ENCODE measurements around the gene AMT.
A peak's percentile ranks its signal among the peaks of the same experiment; 100 is the strongest.

AMT gene

GRCh38 chr3:49466085-49466484 lies 43.8 kb upstream of the AMT start:
- peak overlapping the region; percentile 2 for H3K27ac ChIP-seq (ENCODE audit: low read depth, low read length)
- H3K36me3 ChIP-seq (ENCODE audit: control insufficient read depth, insufficient read depth, low read length), result no peaks in the 10 kb centered on the region
- H3K27me3 ChIP-seq (ENCODE audit: insufficient read depth, low read length, poor library complexity), result no peaks in the 10 kb centered on the region
- no peak overlapping the region for H3K23ac ChIP-seq (ENCODE audit: low read length)
- peak; percentile 16 for DNase-seq
- H3K56ac ChIP-seq (ENCODE audit: low read length), result peak overlapping the region; percentile 61
- H2AK5ac ChIP-seq (ENCODE audit: low read length), result no peak overlapping the region
- WGBS (ENCODE audit: extremely low coverage, insufficient coverage, low lambda C conversion rate), result no CpG with 5 or more reads among the region's 2 CpGs
- no peak overlapping the region for H2BK5ac ChIP-seq (ENCODE audit: low read length)
- H3K4me3 ChIP-seq (ENCODE audit: low read length), result no peak overlapping the region
- no peak overlapping the region for H3K18ac ChIP-seq (ENCODE audit: low read length)
- H3K79me1 ChIP-seq (ENCODE audit: low read length), result no peaks in the 10 kb centered on the region
- no peak overlapping the region for H4K8ac ChIP-seq (ENCODE audit: low read depth, low read length)
- no peak overlapping the region for H3K9ac ChIP-seq (ENCODE audit: low read length)
- no peak overlapping the region for H2BK120ac ChIP-seq (ENCODE audit: low read depth, low read length)
- peaks cover 3% of the 10 kb centered on the region for H3K79me2 ChIP-seq (ENCODE audit: control insufficient read depth, insufficient read depth, low read length)
- peak overlapping the region; percentile 8 for H3K4ac ChIP-seq (ENCODE audit: low read depth, low read length)
- no peak overlapping the region for H4K5ac ChIP-seq (ENCODE audit: low read length)
- H3K4me2 ChIP-seq (ENCODE audit: low read length), result no peak overlapping the region
- H3K4me1 ChIP-seq (ENCODE audit: control insufficient read depth, low read depth, low read length), result peaks cover 15% of the 10 kb centered on the region
- H2BK15ac ChIP-seq (replicated peaks; ENCODE audit: low read depth), result peak overlapping the region; percentile 21

- H3K4me1 ChIP-seq (ENCODE audit: control insufficient read depth, low read depth, low read length), result peaks cover 20% of the 10 kb centered on the region
- no peaks in the 10 kb centered on the region for H3K79me2 ChIP-seq (ENCODE audit: control insufficient read depth, insufficient read depth, low read length)
- no peak overlapping the region for H4K5ac ChIP-seq (ENCODE audit: low read length)
- WGBS (ENCODE audit: extremely low coverage, insufficient coverage, low lambda C conversion rate), result no CpG with 5 or more reads among the region's 18 CpGs
- no peaks in the 10 kb centered on the region for H3K79me1 ChIP-seq (ENCODE audit: low read length)
- H3K27me3 ChIP-seq (ENCODE audit: insufficient read depth, low read length, poor library complexity), result no peaks in the 10 kb centered on the region
- H2BK15ac ChIP-seq (replicated peaks; ENCODE audit: low read depth), result no peak overlapping the region
- peak overlapping the region; percentile 61 for H3K56ac ChIP-seq (ENCODE audit: low read length)
- H2AK5ac ChIP-seq (ENCODE audit: low read length), result no peak overlapping the region
- H3K18ac ChIP-seq (ENCODE audit: low read length), result no peak overlapping the region
- peak overlapping the region; percentile 8 for H3K4ac ChIP-seq (ENCODE audit: low read depth, low read length)
- no peak overlapping the region for H4K8ac ChIP-seq (ENCODE audit: low read depth, low read length)
- DNase-seq, result peak; percentile 70
- no peak overlapping the region for H3K4me3 ChIP-seq (ENCODE audit: low read length)
- H3K9ac ChIP-seq (ENCODE audit: low read length), result no peak overlapping the region
- H2BK120ac ChIP-seq (ENCODE audit: low read depth, low read length), result no peak overlapping the region
- no peak overlapping the region for H3K23ac ChIP-seq (ENCODE audit: low read length)
- H3K36me3 ChIP-seq (ENCODE audit: control insufficient read depth, insufficient read depth, low read length), result no peaks in the 10 kb centered on the region
- H2BK5ac ChIP-seq (ENCODE audit: low read length), result no peak overlapping the region
- H3K4me2 ChIP-seq (ENCODE audit: low read length), result no peak overlapping the region
- H3K27ac ChIP-seq (ENCODE audit: low read depth, low read length), result peak overlapping the region; percentile 29
These were observed 43.2 kb upstream of the AMT start for GRCh38 chr3:49465270-49466034.

- H3K4me2 ChIP-seq (ENCODE audit: low read length), result no peak overlapping the region
- peak overlapping the region; percentile 54 for H3K9ac ChIP-seq (ENCODE audit: low read length)
- H3K18ac ChIP-seq (ENCODE audit: low read length), result peak overlapping the region; percentile 34
- H3K23ac ChIP-seq (ENCODE audit: low read length), result no peak overlapping the region
- no peak overlapping the region for H2AK5ac ChIP-seq (ENCODE audit: low read length)
- no peaks in the 10 kb centered on the region for H3K79me1 ChIP-seq (ENCODE audit: low read length)
- no CpG with 5 or more reads among the region's 3 CpGs for WGBS (ENCODE audit: extremely low coverage, insufficient coverage, low lambda C conversion rate)
- H2BK5ac ChIP-seq (ENCODE audit: low read length), result peak overlapping the region; percentile 95
- no peaks in the 10 kb centered on the region for H3K79me2 ChIP-seq (ENCODE audit: control insufficient read depth, insufficient read depth, low read length)
- H2BK15ac ChIP-seq (replicated peaks; ENCODE audit: low read depth), result no peak overlapping the region
- DNase-seq, result peak; percentile 78
- H3K4ac ChIP-seq (ENCODE audit: low read depth, low read length), result peak overlapping the region; percentile 4
- no peak overlapping the region for H4K5ac ChIP-seq (ENCODE audit: low read length)
- no peaks in the 10 kb centered on the region for H3K36me3 ChIP-seq (ENCODE audit: control insufficient read depth, insufficient read depth, low read length)
- H3K56ac ChIP-seq (ENCODE audit: low read length), result peak overlapping the region; percentile 90
- H3K4me1 ChIP-seq (ENCODE audit: control insufficient read depth, low read depth, low read length), result peaks cover 27% of the 10 kb centered on the region
- H3K4me3 ChIP-seq (ENCODE audit: low read length), result no peak overlapping the region
- H3K27me3 ChIP-seq (ENCODE audit: insufficient read depth, low read length, poor library complexity), result no peaks in the 10 kb centered on the region
- H3K27ac ChIP-seq (ENCODE audit: low read depth, low read length), result peak overlapping the region; percentile 81
- H4K8ac ChIP-seq (ENCODE audit: low read depth, low read length), result no peak overlapping the region
- H2BK120ac ChIP-seq (ENCODE audit: low read depth, low read length), result peak overlapping the region; percentile 32
These were observed 39.9 kb upstream of the AMT start for GRCh38 chr3:49462222-49462621.

GRCh38 chr3:49461443-49462171 lies 39.3 kb upstream of the AMT start:
- Histone ChIP-seq H3K27me3 (ENCODE audit: insufficient read depth, low read length, poor library complexity) (no peaks in the 10 kb centered on the region), H3K9ac (ENCODE audit: low read length) (peak overlapping the region; percentile 54), H3K4me3 (ENCODE audit: low read length) (no peak overlapping the region), H4K8ac (ENCODE audit: low read depth, low read length) (no peak overlapping the region), H2BK15ac (replicated peaks; ENCODE audit: low read depth) (no peak overlapping the region), H3K27ac (ENCODE audit: low read depth, low read length) (peak overlapping the region; percentile 81), H4K5ac (ENCODE audit: low read length) (no peak overlapping the region), H3K36me3 (ENCODE audit: control insufficient read depth, insufficient read depth, low read length) (no peaks in the 10 kb centered on the region), H3K23ac (ENCODE audit: low read length) (no peak overlapping the region), H3K79me2 (ENCODE audit: control insufficient read depth, insufficient read depth, low read length) (no peaks in the 10 kb centered on the region), H3K79me1 (ENCODE audit: low read length) (no peaks in the 10 kb centered on the region), H3K4ac (ENCODE audit: low read depth, low read length) (peak overlapping the region; percentile 91), H2BK120ac (ENCODE audit: low read depth, low read length) (no peak overlapping the region), H3K4me2 (ENCODE audit: low read length) (no peak overlapping the region), H2BK5ac (ENCODE audit: low read length) (peak overlapping the region; percentile 95), H3K4me1 (ENCODE audit: control insufficient read depth, low read depth, low read length) (peaks cover 27% of the 10 kb centered on the region), H3K56ac (ENCODE audit: low read length) (peak overlapping the region; percentile 90), H2AK5ac (ENCODE audit: low read length) (peak overlapping the region; percentile 79), H3K18ac (ENCODE audit: low read length) (peak overlapping the region; percentile 51)
- no CpG with 5 or more reads among the region's 1 CpG for WGBS (ENCODE audit: extremely low coverage, insufficient coverage, low lambda C conversion rate)
- peak; percentile 94 for DNase-seq

- Histone ChIP-seq H3K18ac (ENCODE audit: low read length) (peak overlapping the region; percentile 51), H3K23ac (ENCODE audit: low read length) (no peak overlapping the region), H4K5ac (ENCODE audit: low read length) (no peak overlapping the region), H3K4me3 (ENCODE audit: low read length) (no peak overlapping the region), H3K4me1 (ENCODE audit: control insufficient read depth, low read depth, low read length) (peaks cover 27% of the 10 kb centered on the region), H3K4me2 (ENCODE audit: low read length) (no peak overlapping the region), H2AK5ac (ENCODE audit: low read length) (peak overlapping the region; percentile 79), H3K27me3 (ENCODE audit: insufficient read depth, low read length, poor library complexity) (no peaks in the 10 kb centered on the region), H3K79me2 (ENCODE audit: control insufficient read depth, insufficient read depth, low read length) (no peaks in the 10 kb centered on the region), H3K36me3 (ENCODE audit: control insufficient read depth, insufficient read depth, low read length) (no peaks in the 10 kb centered on the region), H2BK15ac (replicated peaks; ENCODE audit: low read depth) (no peak overlapping the region), H2BK5ac (ENCODE audit: low read length) (peak overlapping the region; percentile 95), H3K27ac (ENCODE audit: low read depth, low read length) (peak overlapping the region; percentile 81), H3K79me1 (ENCODE audit: low read length) (no peaks in the 10 kb centered on the region), H3K4ac (ENCODE audit: low read depth, low read length) (peak overlapping the region; percentile 91), H4K8ac (ENCODE audit: low read depth, low read length) (no peak overlapping the region), H3K56ac (ENCODE audit: low read length) (peak overlapping the region; percentile 90), H2BK120ac (ENCODE audit: low read depth, low read length) (peak overlapping the region; percentile 78), H3K9ac (ENCODE audit: low read length) (peak overlapping the region; percentile 30)
- WGBS (ENCODE audit: extremely low coverage, insufficient coverage, low lambda C conversion rate), result no CpG with 5 or more reads among the region's 4 CpGs
- DNase-seq, result no peak
These were observed 38.7 kb upstream of the AMT start for GRCh38 chr3:49460956-49461355.
